OCI-LY1 (cell line): ENCODE results near the gene KCNH2.

Experiments
- CTCF ChIP-seq: fragments of 200-600 bp; sonication (generic), shearing (Covaris generic); IDR thresholded peaks from 2 replicates; pipeline ENCODE4 v1.5.1; 2017; ENCODE audit warnings: mild to moderate bottlenecking, antibody characterized with exemption, low read length, moderate library complexity, mixed read lengths
- EZH2 ChIP-seq: fragments of 200-600 bp; sonication (generic), shearing (Covaris generic); IDR thresholded peaks from 2 replicates; pipeline ENCODE4 v1.8.0; 2017; ENCODE audit warnings: borderline replicate concordance, mixed run types, mild to moderate bottlenecking, antibody characterized with exemption, low read length, moderate library complexity, mixed read lengths

GRCh38 chr7:150927157-150927955, 50.8 kb downstream of the KCNH2 start:
- TF ChIP-seq CTCF: no peak
- TF ChIP-seq EZH2: no peak
